ENCODE measurements around the gene ING5.

Gene ING5

DNA sequence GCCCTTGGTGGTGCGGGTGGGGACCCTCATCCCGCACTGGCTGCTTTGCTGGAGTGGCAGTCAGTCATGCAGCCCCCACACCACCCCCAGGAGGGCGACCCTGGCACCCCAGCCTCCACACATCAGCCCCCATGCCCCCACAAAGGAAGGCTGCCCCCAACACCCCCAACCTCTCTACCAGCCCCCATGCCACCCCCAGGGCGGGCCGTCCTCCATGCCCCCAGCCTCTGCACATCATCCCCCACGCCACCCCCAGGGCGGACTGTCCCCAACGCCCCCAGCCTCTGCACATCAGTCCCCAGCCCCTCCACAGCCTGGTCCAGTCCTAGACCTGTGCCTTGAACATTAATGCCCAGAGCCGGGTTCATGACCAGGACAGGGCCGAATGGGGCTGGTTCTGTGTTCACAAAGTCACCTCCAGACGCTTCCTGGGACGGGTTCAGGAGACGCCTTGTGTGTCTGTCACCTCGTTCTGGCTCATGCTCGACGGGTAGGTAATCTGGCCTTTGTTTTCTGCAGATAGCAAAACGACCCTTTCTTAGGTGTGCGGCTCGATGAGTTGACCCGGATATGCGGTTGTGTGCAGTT, 50.9 kb downstream of the ING5 start:
- ATAC-seq: no peak
- no peak for TF ChIP-seq SNAI2 (CRISPR knock-in tag; IDR thresholded peaks at IDR 0.05)
- no peak for TF ChIP-seq ZNF70 (CRISPR knock-in tag; IDR thresholded peaks at IDR 0.05)
- no peak for TF ChIP-seq RARB (CRISPR knock-in tag; IDR thresholded peaks at IDR 0.05)
- TF ChIP-seq ZFP3 (CRISPR knock-in tag; IDR thresholded peaks at IDR 0.05): no peak
- no peak for TF ChIP-seq ZNF565 (CRISPR knock-in tag; conservative IDR thresholded peaks at IDR 0.05; ENCODE audit: low read depth)
- TF ChIP-seq, protein P1, sequence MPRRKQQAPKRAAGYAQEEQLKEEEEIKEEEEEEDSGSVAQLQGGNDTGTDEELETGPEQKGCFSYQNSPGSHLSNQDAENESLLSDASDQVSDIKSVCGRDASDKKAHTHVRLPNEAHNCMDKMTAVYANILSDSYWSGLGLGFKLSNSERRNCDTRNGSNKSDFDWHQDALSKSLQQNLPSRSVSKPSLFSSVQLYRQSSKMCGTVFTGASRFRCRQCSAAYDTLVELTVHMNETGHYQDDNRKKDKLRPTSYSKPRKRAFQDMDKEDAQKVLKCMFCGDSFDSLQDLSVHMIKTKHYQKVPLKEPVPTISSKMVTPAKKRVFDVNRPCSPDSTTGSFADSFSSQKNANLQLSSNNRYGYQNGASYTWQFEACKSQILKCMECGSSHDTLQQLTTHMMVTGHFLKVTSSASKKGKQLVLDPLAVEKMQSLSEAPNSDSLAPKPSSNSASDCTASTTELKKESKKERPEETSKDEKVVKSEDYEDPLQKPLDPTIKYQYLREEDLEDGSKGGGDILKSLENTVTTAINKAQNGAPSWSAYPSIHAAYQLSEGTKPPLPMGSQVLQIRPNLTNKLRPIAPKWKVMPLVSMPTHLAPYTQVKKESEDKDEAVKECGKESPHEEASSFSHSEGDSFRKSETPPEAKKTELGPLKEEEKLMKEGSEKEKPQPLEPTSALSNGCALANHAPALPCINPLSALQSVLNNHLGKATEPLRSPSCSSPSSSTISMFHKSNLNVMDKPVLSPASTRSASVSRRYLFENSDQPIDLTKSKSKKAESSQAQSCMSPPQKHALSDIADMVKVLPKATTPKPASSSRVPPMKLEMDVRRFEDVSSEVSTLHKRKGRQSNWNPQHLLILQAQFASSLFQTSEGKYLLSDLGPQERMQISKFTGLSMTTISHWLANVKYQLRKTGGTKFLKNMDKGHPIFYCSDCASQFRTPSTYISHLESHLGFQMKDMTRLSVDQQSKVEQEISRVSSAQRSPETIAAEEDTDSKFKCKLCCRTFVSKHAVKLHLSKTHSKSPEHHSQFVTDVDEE (CRISPR knock-in tag; IDR thresholded peaks at IDR 0.05): no peak
- TF ChIP-seq ZC3H10 (CRISPR knock-in tag; IDR thresholded peaks at IDR 0.05): no peak
- no peak for TF ChIP-seq GLIS3 (CRISPR knock-in tag; IDR thresholded peaks at IDR 0.05)
- TF ChIP-seq TCF4 (CRISPR knock-in tag; IDR thresholded peaks at IDR 0.05; ENCODE audit: borderline replicate concordance): no peak
- no peak for TF ChIP-seq ARNTL (CRISPR knock-in tag; IDR thresholded peaks at IDR 0.05; ENCODE audit: borderline replicate concordance, low read depth)
- no peak for TF ChIP-seq ESRRG (CRISPR knock-in tag; IDR thresholded peaks at IDR 0.05)
- TF ChIP-seq, protein P2, sequence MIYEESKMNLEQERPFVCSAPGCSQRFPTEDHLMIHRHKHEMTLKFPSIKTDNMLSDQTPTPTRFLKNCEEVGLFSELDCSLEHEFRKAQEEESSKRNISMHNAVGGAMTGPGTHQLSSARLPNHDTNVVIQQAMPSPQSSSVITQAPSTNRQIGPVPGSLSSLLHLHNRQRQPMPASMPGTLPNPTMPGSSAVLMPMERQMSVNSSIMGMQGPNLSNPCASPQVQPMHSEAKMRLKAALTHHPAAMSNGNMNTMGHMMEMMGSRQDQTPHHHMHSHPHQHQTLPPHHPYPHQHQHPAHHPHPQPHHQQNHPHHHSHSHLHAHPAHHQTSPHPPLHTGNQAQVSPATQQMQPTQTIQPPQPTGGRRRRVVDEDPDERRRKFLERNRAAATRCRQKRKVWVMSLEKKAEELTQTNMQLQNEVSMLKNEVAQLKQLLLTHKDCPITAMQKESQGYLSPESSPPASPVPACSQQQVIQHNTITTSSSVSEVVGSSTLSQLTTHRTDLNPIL (CRISPR knock-in tag; IDR thresholded peaks at IDR 0.05; ENCODE audit: low read depth): no peak
- no peak for TF ChIP-seq OSR1 (CRISPR knock-in tag; IDR thresholded peaks at IDR 0.05)
- no peak for TF ChIP-seq TOX (CRISPR knock-in tag; IDR thresholded peaks at IDR 0.05; ENCODE audit: borderline replicate concordance)

DNA sequence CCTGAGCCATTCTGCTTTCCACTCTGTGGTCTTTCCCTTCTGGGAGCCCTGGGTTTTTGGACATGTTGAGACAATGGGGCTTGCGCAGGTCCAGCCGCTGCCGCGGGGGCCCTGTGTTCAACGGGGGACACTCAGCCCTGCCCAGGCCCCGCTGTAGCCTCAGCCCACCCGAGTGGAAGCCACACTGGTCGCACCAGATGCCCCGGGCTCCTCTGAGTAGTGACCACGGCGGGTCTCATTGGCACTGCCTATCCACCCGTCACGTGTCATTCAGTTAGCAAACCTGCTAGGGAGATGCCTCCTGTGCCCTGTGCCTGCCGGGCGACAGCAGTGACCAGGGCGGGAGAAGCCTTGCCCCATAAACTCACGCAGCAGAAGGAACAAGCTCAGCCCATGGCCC, 51.7 kb downstream of the ING5 start:
- TF ChIP-seq OSR1 (CRISPR knock-in tag; IDR thresholded peaks at IDR 0.05): no peak
- no peak for TF ChIP-seq PPARA (CRISPR knock-in tag; IDR thresholded peaks at IDR 0.05; ENCODE audit: borderline replicate concordance)
- no peak for TF ChIP-seq ARNTL (CRISPR knock-in tag; IDR thresholded peaks at IDR 0.05; ENCODE audit: borderline replicate concordance, low read depth)
- TF ChIP-seq GLIS3 (CRISPR knock-in tag; IDR thresholded peaks at IDR 0.05): no peak
- TF ChIP-seq RARB (CRISPR knock-in tag; IDR thresholded peaks at IDR 0.05): no peak
- ATAC-seq: no peak

DNA sequence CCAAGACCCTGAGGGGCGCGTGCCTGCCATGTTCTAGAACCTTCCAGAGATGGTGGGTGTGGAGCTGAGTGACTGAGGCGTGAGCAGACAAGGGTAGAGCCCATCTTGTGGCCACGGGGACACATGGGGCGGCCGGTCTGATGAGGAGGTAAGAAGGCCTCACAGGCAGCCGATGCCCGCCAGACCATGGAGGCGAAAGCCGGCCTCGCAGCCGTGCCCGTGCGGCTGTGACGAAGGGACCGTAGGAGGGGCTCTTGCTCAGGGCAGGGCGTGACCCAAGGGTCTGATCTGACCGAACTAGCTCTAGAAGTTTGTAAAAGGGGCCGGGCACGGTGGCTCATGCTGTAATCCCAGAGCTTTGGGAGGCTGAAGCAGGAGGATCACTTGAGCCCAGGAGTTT, 52.2 kb downstream of the ING5 start:
- ATAC-seq: no peak
- TF ChIP-seq, protein P3, sequence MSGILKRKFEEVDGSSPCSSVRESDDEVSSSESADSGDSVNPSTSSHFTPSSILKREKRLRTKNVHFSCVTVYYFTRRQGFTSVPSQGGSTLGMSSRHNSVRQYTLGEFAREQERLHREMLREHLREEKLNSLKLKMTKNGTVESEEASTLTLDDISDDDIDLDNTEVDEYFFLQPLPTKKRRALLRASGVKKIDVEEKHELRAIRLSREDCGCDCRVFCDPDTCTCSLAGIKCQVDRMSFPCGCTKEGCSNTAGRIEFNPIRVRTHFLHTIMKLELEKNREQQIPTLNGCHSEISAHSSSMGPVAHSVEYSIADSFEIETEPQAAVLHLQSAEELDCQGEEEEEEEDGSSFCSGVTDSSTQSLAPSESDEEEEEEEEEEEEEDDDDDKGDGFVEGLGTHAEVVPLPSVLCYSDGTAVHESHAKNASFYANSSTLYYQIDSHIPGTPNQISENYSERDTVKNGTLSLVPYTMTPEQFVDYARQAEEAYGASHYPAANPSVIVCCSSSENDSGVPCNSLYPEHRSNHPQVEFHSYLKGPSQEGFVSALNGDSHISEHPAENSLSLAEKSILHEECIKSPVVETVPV (CRISPR knock-in tag; IDR thresholded peaks at IDR 0.05): no peak
- TF ChIP-seq, protein P4, sequence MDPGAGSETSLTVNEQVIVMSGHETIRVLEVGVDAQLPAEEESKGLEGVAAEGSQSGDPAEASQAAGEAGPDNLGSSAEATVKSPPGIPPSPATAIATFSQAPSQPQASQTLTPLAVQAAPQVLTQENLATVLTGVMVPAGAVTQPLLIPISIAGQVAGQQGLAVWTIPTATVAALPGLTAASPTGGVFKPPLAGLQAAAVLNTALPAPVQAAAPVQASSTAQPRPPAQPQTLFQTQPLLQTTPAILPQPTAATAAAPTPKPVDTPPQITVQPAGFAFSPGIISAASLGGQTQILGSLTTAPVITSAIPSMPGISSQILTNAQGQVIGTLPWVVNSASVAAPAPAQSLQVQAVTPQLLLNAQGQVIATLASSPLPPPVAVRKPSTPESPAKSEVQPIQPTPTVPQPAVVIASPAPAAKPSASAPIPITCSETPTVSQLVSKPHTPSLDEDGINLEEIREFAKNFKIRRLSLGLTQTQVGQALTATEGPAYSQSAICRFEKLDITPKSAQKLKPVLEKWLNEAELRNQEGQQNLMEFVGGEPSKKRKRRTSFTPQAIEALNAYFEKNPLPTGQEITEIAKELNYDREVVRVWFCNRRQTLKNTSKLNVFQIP (CRISPR knock-in tag; IDR thresholded peaks at IDR 0.05; ENCODE audit: borderline replicate concordance, low read depth): no peak

DNA sequence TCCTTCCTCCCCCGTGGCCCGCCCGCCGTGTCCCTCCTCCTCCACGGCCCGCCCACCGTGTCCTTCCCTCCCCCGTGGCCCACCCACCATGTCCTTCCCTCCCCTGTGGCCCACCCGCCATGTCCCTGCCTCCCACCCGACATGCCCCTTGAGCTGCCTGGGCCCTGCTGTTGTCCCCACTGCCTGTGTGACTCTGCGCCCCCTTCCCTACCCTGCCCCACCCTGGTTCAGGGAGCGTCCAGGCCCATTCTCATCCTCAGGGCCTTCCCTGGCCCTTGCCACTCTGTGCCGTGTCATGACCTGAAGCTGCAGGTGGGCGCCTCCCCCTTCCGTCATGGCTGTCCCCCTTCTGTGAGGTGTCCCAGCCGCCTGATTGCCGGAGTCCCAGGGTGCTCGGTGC, 53.3 kb downstream of the ING5 start:
- ATAC-seq: no peak
- no peak for TF ChIP-seq ZNF70 (CRISPR knock-in tag; IDR thresholded peaks at IDR 0.05)
- no peak for TF ChIP-seq CSDC2 (CRISPR knock-in tag; IDR thresholded peaks at IDR 0.05)
- TF ChIP-seq PPARA (CRISPR knock-in tag; IDR thresholded peaks at IDR 0.05; ENCODE audit: borderline replicate concordance): no peak
- no peak for TF ChIP-seq ESRRG (CRISPR knock-in tag; IDR thresholded peaks at IDR 0.05)
- TF ChIP-seq ARNTL (CRISPR knock-in tag; IDR thresholded peaks at IDR 0.05; ENCODE audit: borderline replicate concordance, low read depth): no peak
- TF ChIP-seq, protein P5, sequence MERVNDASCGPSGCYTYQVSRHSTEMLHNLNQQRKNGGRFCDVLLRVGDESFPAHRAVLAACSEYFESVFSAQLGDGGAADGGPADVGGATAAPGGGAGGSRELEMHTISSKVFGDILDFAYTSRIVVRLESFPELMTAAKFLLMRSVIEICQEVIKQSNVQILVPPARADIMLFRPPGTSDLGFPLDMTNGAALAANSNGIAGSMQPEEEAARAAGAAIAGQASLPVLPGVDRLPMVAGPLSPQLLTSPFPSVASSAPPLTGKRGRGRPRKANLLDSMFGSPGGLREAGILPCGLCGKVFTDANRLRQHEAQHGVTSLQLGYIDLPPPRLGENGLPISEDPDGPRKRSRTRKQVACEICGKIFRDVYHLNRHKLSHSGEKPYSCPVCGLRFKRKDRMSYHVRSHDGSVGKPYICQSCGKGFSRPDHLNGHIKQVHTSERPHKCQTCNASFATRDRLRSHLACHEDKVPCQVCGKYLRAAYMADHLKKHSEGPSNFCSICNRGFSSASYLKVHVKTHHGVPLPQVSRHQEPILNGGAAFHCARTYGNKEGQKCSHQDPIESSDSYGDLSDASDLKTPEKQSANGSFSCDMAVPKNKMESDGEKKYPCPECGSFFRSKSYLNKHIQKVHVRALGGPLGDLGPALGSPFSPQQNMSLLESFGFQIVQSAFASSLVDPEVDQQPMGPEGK (CRISPR knock-in tag; IDR thresholded peaks at IDR 0.05; ENCODE audit: borderline replicate concordance): no peak
- TF ChIP-seq ZFP30 (CRISPR knock-in tag; IDR thresholded peaks at IDR 0.05): no peak

Data from SK-N-SH treated with all-trans-retinoic acid at 6 μM for 48 hours (cell line).